Measurements from ENCODE around the gene C6orf52. TPM values are rescaled to one million over a fixed set of nuclear protein-coding genes. Genes with fewer than 3 reads are reported as not detected.

C6orf52 gene
- total and polyA plus RNA-seq, 9 of the 15 experiments (the other 6 are each of a cell fraction or from before 2014, with no cell fraction given): 6.7 to 37.0 (median 11.1) TPM

DNA sequence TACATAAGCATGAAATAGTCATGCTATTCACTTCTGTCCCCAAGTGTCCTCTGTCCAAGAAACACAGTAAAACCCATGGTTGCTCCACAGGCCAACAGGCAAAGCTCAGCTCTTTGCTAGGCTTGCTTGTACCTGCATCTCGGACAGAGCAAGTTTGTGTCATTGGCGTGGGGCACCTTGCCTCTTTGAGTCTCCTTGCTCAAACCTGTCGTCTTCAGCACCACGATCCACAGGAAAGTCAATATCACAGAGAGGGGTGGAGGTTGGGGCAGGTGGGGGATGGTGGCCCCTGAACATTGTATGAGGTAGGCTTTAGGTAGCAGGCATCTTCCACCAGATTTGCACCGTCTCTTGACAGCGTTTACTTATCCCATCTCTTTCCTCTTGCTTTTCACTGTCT is 49.1 kb upstream of the C6orf52 start (continued):
- TF ChIP-seq, protein P1, sequence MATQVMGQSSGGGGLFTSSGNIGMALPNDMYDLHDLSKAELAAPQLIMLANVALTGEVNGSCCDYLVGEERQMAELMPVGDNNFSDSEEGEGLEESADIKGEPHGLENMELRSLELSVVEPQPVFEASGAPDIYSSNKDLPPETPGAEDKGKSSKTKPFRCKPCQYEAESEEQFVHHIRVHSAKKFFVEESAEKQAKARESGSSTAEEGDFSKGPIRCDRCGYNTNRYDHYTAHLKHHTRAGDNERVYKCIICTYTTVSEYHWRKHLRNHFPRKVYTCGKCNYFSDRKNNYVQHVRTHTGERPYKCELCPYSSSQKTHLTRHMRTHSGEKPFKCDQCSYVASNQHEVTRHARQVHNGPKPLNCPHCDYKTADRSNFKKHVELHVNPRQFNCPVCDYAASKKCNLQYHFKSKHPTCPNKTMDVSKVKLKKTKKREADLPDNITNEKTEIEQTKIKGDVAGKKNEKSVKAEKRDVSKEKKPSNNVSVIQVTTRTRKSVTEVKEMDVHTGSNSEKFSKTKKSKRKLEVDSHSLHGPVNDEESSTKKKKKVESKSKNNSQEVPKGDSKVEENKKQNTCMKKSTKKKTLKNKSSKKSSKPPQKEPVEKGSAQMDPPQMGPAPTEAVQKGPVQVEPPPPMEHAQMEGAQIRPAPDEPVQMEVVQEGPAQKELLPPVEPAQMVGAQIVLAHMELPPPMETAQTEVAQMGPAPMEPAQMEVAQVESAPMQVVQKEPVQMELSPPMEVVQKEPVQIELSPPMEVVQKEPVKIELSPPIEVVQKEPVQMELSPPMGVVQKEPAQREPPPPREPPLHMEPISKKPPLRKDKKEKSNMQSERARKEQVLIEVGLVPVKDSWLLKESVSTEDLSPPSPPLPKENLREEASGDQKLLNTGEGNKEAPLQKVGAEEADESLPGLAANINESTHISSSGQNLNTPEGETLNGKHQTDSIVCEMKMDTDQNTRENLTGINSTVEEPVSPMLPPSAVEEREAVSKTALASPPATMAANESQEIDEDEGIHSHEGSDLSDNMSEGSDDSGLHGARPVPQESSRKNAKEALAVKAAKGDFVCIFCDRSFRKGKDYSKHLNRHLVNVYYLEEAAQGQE (IDR thresholded peaks at IDR 0.05; ENCODE audit: borderline replicate concordance): peak; percentile 58
- TF ChIP-seq, protein P1 (CRISPR knock-in tag; IDR thresholded peaks at IDR 0.05; ENCODE audit: low read depth): no peak

GRCh38 chr6:10742251-10742650 is 47.8 kb upstream of the C6orf52 start:
- in situ Hi-C loops (cut with MboI): no loop called here
- Histone ChIP-seq H3K79me2 (ENCODE audit: control insufficient read depth, insufficient read depth, low read length) (no peaks in the 10 kb centered on the region), H3K4me2 (ENCODE audit: insufficient read depth, low read length) (no peak overlapping the region), H3K27me3 (ENCODE audit: control insufficient read depth in 2 of 2, insufficient read depth in 2 of 2, low read length in 2 of 2) (no peaks in the 10 kb centered on the region), H3K27ac (ENCODE audit: extremely low read depth, low read depth, low read length) (no peak overlapping the region), H2AFZ (ENCODE audit: low read depth, low read length) (no peak overlapping the region), H3K4me1 (replicated peaks in 1 of 2; ENCODE audit: control insufficient read depth in 2 of 2, insufficient read depth in 2 of 2, low read length in 2 of 2) (peaks cover 16 to 20% of the 10 kb centered on the region in 2 experiments), H3K9me1 (ENCODE audit: control insufficient read depth, insufficient read depth, low read length) (no peaks in the 10 kb centered on the region), H3K4me3 (no peak overlapping the region), H3K36me3 (ENCODE audit: control insufficient read depth, insufficient read depth, low read length) (peaks cover 3% of the 10 kb centered on the region; the same call in 2 of the 3 replicates), H4K20me1 (replicated peaks; ENCODE audit: control insufficient read depth, insufficient read depth, low read length) (no peaks in the 10 kb centered on the region), H3K9me3 (replicated peaks; ENCODE audit: control insufficient read depth, insufficient read depth, low read depth, low read length) (no peaks in the 10 kb centered on the region), H3K9ac (ENCODE audit: insufficient read depth in 1 of 2, low read depth in 2 of 2, low read length in 2 of 2) (no peak overlapping the region)
- ChIA-PET POLR2A (interaction anchor here (0.6 to 2.0 kb wide), 6 partner anchors 9 to 641 kb away, joined by 3 to 10 read pairs (median 4); partner anchors contain the start of gene TMEM14C), CTCF (ENCODE audit: low intra/inter-chr PET ratio) (no interaction called here)
- FAIRE-seq (no peak), DNase-seq (ENCODE audit: extremely low read depth in 1 of 4, low spot score in 3 of 4) (no peak), ATAC-seq (no peak)
- TF ChIP-seq, protein P2, sequence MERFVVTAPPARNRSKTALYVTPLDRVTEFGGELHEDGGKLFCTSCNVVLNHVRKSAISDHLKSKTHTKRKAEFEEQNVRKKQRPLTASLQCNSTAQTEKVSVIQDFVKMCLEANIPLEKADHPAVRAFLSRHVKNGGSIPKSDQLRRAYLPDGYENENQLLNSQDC (CRISPR knock-in tag; IDR thresholded peaks at IDR 0.05): no peak
- TF ChIP-seq XRCC3 (IDR thresholded peaks at IDR 0.05) (no peak), LCOR (CRISPR knock-in tag; IDR thresholded peaks at IDR 0.05) (no peak), ZNF217 (CRISPR knock-in tag; IDR thresholded peaks at IDR 0.05) (no peak), CAMTA2 (CRISPR knock-in tag; conservative IDR thresholded peaks at IDR 0.05) (no peak), SNRNP70 (optimal IDR thresholded peaks at IDR 0.05; ENCODE audit: low read depth, low read length) (no peak)
- WGBS (ENCODE audit: insufficient coverage, low coverage, missing lambda C conversion rate): 90% methylated on average over 12 of the region's 12 CpGs
- BruUV-seq (replicated peaks): no TSS peak
- intact Hi-C loops (cut with micrococcal nuclease): no loop called here
